ENCODE measurements around the gene CHST13. TPM values are rescaled to one million over a fixed set of nuclear protein-coding genes. Genes with fewer than 3 reads are reported as not detected.

CHST13 gene
- total RNA-seq, 1 experiment from 2014 or later: 1.3 TPM

DNA sequence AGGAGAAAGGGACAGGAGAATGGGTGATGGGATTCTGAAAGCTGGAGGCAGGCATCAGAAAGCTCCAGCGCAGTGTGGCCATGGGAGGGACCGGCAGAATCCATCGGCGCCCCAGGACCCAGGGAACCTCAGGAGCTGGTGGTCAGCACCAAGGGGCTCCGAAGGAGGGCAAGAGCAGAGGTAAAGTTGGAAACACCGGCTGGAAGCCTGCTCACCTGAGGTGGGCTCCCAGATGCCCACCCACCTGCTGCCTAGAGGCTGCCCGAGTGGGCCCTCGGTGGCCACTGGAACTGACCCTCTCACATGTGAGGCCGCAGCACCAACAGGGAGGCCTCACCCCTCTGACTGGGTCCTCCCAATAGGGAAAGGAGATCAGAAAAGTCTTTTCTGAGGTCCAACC is 38.0 kb upstream of the CHST13 start:
- TF ChIP-seq, protein P1, sequence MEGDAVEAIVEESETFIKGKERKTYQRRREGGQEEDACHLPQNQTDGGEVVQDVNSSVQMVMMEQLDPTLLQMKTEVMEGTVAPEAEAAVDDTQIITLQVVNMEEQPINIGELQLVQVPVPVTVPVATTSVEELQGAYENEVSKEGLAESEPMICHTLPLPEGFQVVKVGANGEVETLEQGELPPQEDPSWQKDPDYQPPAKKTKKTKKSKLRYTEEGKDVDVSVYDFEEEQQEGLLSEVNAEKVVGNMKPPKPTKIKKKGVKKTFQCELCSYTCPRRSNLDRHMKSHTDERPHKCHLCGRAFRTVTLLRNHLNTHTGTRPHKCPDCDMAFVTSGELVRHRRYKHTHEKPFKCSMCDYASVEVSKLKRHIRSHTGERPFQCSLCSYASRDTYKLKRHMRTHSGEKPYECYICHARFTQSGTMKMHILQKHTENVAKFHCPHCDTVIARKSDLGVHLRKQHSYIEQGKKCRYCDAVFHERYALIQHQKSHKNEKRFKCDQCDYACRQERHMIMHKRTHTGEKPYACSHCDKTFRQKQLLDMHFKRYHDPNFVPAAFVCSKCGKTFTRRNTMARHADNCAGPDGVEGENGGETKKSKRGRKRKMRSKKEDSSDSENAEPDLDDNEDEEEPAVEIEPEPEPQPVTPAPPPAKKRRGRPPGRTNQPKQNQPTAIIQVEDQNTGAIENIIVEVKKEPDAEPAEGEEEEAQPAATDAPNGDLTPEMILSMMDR (IDR thresholded peaks at IDR 0.05; ENCODE audit: unreplicated experiment): no peak
- Mint-ChIP-seq H3K27ac (ENCODE audit: unreplicated experiment) (no peak overlapping the region), H3K9me3 (ENCODE audit: low read depth, unreplicated experiment) (no peaks in the 10 kb centered on the region), H3K4me3 (ENCODE audit: low read depth, unreplicated experiment) (no peak overlapping the region), H3K4me1 (ENCODE audit: low read depth, unreplicated experiment) (peaks cover 10% of the 10 kb centered on the region), H3K36me3 (ENCODE audit: insufficient read depth, unreplicated experiment) (no peaks in the 10 kb centered on the region), H3K27me3 (ENCODE audit: unreplicated experiment) (peaks cover 29% of the 10 kb centered on the region)
- BruUV-seq (replicated peaks): no TSS peak
- CTCF ChIA-PET: no interaction called here
- intact Hi-C loops (cut with micrococcal nuclease; ENCODE audit: unreplicated experiment): no loop called here
- DNase-seq: no peak

DNA sequence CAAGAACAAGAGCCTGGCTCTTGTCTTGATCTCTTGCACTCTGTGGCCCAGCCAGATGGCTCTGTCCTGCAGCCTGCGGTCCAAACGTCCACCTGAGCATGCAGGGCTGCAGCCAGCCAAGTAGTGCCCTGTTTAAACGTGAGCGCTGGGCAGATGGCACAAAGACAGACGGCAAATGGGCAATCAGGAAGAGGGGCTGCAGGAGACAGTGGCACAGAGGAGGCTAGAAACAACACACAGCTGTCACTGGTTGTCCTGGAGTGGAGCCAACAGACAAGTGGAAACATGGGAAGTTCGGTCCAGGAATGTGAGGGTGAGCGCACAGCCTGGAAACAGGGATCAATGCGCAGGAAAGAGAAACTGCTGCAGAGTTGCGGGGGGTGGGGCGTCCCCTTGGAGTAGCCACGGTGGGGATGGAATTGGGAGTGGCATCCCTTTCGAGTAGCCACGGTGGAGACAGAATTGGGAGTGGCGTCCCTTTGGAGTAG is 37.6 kb upstream of the CHST13 start:
- intact Hi-C loops (cut with micrococcal nuclease; ENCODE audit: unreplicated experiment): no loop called here
- H3K27me3 Mint-ChIP-seq (ENCODE audit: unreplicated experiment): peaks cover 29% of the 10 kb centered on the region
- H3K4me1 Mint-ChIP-seq (ENCODE audit: low read depth, unreplicated experiment): peaks cover 10% of the 10 kb centered on the region
- no peaks in the 10 kb centered on the region for H3K9me3 Mint-ChIP-seq (ENCODE audit: low read depth, unreplicated experiment)
- H3K27ac Mint-ChIP-seq (ENCODE audit: unreplicated experiment): no peak overlapping the region
- BruUV-seq (replicated peaks): no TSS peak
- CTCF ChIA-PET: no interaction called here
- no peak for DNase-seq
- no peak overlapping the region for H3K4me3 Mint-ChIP-seq (ENCODE audit: low read depth, unreplicated experiment)
- H3K36me3 Mint-ChIP-seq (ENCODE audit: insufficient read depth, unreplicated experiment): no peaks in the 10 kb centered on the region
- TF ChIP-seq, protein P1 (IDR thresholded peaks at IDR 0.05; ENCODE audit: unreplicated experiment): no peak

DNA sequence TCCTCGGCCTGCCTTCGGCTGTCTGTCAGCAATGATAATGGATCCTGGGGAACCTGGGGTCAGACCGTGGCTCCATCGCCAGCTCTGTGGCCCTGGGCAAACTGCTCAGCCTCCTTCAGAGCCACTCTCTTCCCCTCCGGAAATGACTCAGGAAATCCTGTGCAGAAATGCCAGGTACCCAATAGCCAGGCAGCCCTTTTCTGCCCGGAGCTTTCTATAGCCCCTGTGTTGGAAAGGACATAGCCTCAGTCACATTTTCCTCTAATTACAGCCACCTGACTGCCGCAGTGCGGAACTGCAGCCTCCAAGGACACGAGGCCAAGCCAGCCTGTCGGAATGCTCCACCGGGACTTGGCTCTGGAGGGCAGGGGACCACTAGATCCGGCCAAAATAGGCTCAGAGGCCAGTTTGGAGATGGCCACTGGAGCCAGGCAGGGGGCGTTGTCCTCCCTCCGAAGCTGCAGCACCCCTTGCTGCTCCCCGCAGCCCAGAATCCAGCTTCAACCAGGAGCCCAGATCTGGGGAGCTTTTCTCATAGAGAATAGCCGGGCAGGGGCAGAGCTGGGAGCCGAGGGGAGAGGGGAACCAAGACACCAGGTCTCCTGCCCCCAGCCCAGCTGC is 36.7 kb upstream of the CHST13 start:
- no peak for DNase-seq
- H3K27ac Mint-ChIP-seq (ENCODE audit: unreplicated experiment): no peak overlapping the region
- no peaks in the 10 kb centered on the region for H3K9me3 Mint-ChIP-seq (ENCODE audit: low read depth, unreplicated experiment)
- CTCF ChIA-PET: interaction anchor here (0.6 kb wide), 1 partner anchor 18 kb away, joined by 3 read pairs; no protein-coding TSS in a partner anchor
- intact Hi-C loops (cut with micrococcal nuclease; ENCODE audit: unreplicated experiment): no loop called here
- no TSS peak for BruUV-seq (replicated peaks)
- peaks cover 26% of the 10 kb centered on the region for H3K27me3 Mint-ChIP-seq (ENCODE audit: unreplicated experiment)
- H3K36me3 Mint-ChIP-seq (ENCODE audit: insufficient read depth, unreplicated experiment): no peaks in the 10 kb centered on the region
- peaks cover 10% of the 10 kb centered on the region for H3K4me1 Mint-ChIP-seq (ENCODE audit: low read depth, unreplicated experiment)
- TF ChIP-seq, protein P1 (IDR thresholded peaks at IDR 0.05; ENCODE audit: unreplicated experiment): peak; percentile 17
- no peak overlapping the region for H3K4me3 Mint-ChIP-seq (ENCODE audit: low read depth, unreplicated experiment)

DNA sequence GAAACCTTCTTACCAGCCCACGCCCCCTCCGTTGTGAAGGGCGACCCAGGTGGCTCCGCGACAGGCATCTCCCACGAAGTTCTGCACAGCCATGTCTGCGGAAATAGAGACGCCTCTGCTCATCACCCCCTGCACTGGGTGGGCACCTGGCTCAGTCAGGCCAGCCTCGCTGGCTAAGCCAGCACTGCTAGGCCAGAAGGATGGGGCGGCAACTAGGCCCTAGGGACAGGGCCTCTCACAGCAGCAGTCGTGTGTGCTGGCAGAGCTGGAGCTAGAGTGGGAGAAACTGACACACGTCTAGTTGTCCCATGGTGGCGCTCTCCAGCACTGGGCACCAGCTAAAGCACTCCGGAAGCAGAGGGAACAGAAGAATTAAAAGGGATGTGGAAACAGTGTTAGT is 35.8 kb upstream of the CHST13 start:
- no TSS peak for BruUV-seq (replicated peaks)

More for the DNA sequence above, 35.8 kb upstream of the CHST13 start:
- no peaks in the 10 kb centered on the region for H3K36me3 Mint-ChIP-seq (ENCODE audit: insufficient read depth, unreplicated experiment)
- TF ChIP-seq, protein P1 (IDR thresholded peaks at IDR 0.05; ENCODE audit: unreplicated experiment): no peak
- no peak for DNase-seq
- CTCF ChIA-PET: no interaction called here
- intact Hi-C loops (cut with micrococcal nuclease; ENCODE audit: unreplicated experiment): no loop called here
- H3K4me3 Mint-ChIP-seq (ENCODE audit: low read depth, unreplicated experiment): no peak overlapping the region
- peaks cover 10% of the 10 kb centered on the region for H3K4me1 Mint-ChIP-seq (ENCODE audit: low read depth, unreplicated experiment)
- no peaks in the 10 kb centered on the region for H3K9me3 Mint-ChIP-seq (ENCODE audit: low read depth, unreplicated experiment)
- H3K27me3 Mint-ChIP-seq (ENCODE audit: unreplicated experiment): peaks cover 22% of the 10 kb centered on the region
- H3K27ac Mint-ChIP-seq (ENCODE audit: unreplicated experiment): no peak overlapping the region

Data from Calu3 (cell line).